ENCODE results near the gene CHIC2. TPM values are rescaled to one million over a fixed set of nuclear protein-coding genes. Genes with fewer than 3 reads are reported as not detected.

Gene CHIC2
- total and polyA plus RNA-seq, 2 of the 4 experiments (the other 2 are of a cell fraction): 20.4 to 26.3 TPM

- DNase-seq (no peak), ATAC-seq (ENCODE audit: low read depth) (no peak)
- no peak overlapping the region for H3K18ac ChIP-seq (ENCODE audit: low read depth, low read length)
- in situ Hi-C loops (cut with MboI; ENCODE audit: low sequenced_read_pairs) (no loop called here), dilution Hi-C loops (cut with HindIII; ENCODE audit: low sequenced_read_pairs, unreplicated experiment) (no loop called here), intact Hi-C loops (cut with micrococcal nuclease) (no loop called here)
- WGBS, 2 experiments (ENCODE audit: extremely low coverage in 2 of 2, insufficient read length in 1 of 2): 93% methylated on average over 3 of the region's 6 CpGs; no CpG with 5 or more reads in 1 of the 2 experiments
- no peak overlapping the region for H2AK5ac ChIP-seq (ENCODE audit: low read depth, low read length)
- H3K9me3 ChIP-seq (ENCODE audit: control insufficient read depth, insufficient read depth, low read length): no peaks in the 10 kb centered on the region
- H3K4ac ChIP-seq (ENCODE audit: low read depth, low read length): no peak overlapping the region
- H3K36me3 ChIP-seq (ENCODE audit: control insufficient read depth, insufficient read depth, low read length): no peaks in the 10 kb centered on the region
- H2BK120ac ChIP-seq (ENCODE audit: low read depth, low read length): no peak overlapping the region
- BruUV-seq (replicated peaks): no TSS peak
- H3K56ac ChIP-seq (ENCODE audit: extremely low read depth, insufficient read depth, low read length): no peak overlapping the region
- no peak overlapping the region for H2BK20ac ChIP-seq (ENCODE audit: low read depth, low read length)
- H2BK5ac ChIP-seq (ENCODE audit: low read depth, low read length, poor library complexity, severe bottlenecking): no peak overlapping the region
- no peaks in the 10 kb centered on the region for H4K20me1 ChIP-seq (ENCODE audit: insufficient read depth, low read length)
- no peak overlapping the region for H3K9ac ChIP-seq (ENCODE audit: low read depth, low read length)
- no peak overlapping the region for H3K27ac ChIP-seq (ENCODE audit: insufficient read depth, low read length)
- no peak overlapping the region for H3K14ac ChIP-seq (replicated peaks; ENCODE audit: low read depth, low read length)
- peaks cover 14% of the 10 kb centered on the region for H3K9me1 ChIP-seq (ENCODE audit: insufficient read depth, low read length)
- TF ChIP-seq ELK1 (IDR thresholded peaks at IDR 0.05; ENCODE audit: borderline replicate concordance, low read depth, low read length) (no peak), BHLHE40 (IDR thresholded peaks at IDR 0.05; ENCODE audit: low read depth, low read length) (no peak), NFE2L2 (IDR thresholded peaks at IDR 0.05; ENCODE audit: low read depth, low read length) (no peak), RAD21 (IDR thresholded peaks at IDR 0.05; ENCODE audit: low read length) (no peak), FOS (IDR thresholded peaks at IDR 0.05; ENCODE audit: low read depth, low read length) (no peak), CTCF (conservative IDR thresholded peaks at IDR 0.05; ENCODE audit: low read depth, low read length) (no peak), MAFK (IDR thresholded peaks at IDR 0.05; ENCODE audit: low read depth, low read length) (no peak), SMC3 (IDR thresholded peaks at IDR 0.05; ENCODE audit: low read depth, low read length) (no peak), USF2 (IDR thresholded peaks at IDR 0.05; ENCODE audit: low read depth, low read length) (no peak), RCOR1 (IDR thresholded peaks at IDR 0.05; ENCODE audit: insufficient replicate concordance, low read length) (no peak), MXI1 (IDR thresholded peaks at IDR 0.05; ENCODE audit: borderline replicate concordance, low read depth, low read length) (no peak), CHD1 (IDR thresholded peaks at IDR 0.05; ENCODE audit: low read depth, low read length) (no peak), MAZ (IDR thresholded peaks at IDR 0.05; ENCODE audit: borderline replicate concordance, low read depth, low read length) (no peak), POLR2A (IDR thresholded peaks at IDR 0.05; ENCODE audit: low read depth, low read length) (no peak), CEBPB (IDR thresholded peaks at IDR 0.05; ENCODE audit: low read depth, low read length) (no peak)
- no peak overlapping the region for H3K4me3 ChIP-seq (ENCODE audit: insufficient read depth, low read depth, low read length)
- ChIA-PET POLR2A (ENCODE audit: unreplicated experiment) (no interaction called here), CTCF (no interaction called here)
- H4K5ac ChIP-seq (ENCODE audit: low read depth, low read length): no peak overlapping the region
- H2AFZ ChIP-seq (replicated peaks; ENCODE audit: low read length, poor library complexity): no peak overlapping the region
- H2BK15ac ChIP-seq (ENCODE audit: low read depth, low read length): no peak overlapping the region
- H3K4me2 ChIP-seq (ENCODE audit: low read depth, low read length): no peak overlapping the region
- no peak overlapping the region for H4K8ac ChIP-seq (ENCODE audit: low read depth in 2 of 2, low read length in 2 of 2)
- H3K79me1 ChIP-seq (ENCODE audit: low read depth in 1 of 2, low read length in 2 of 2): peaks cover 0 to 6% of the 10 kb centered on the region in 2 experiments; a peak in 1 of 4 replicates
- H3K23ac ChIP-seq (ENCODE audit: low read depth, low read length): no peak overlapping the region
- peaks cover 30% of the 10 kb centered on the region for H3K27me3 ChIP-seq (ENCODE audit: control insufficient read depth, insufficient read depth, low read length)
- no peak overlapping the region for H4K91ac ChIP-seq (ENCODE audit: insufficient read depth, low read depth, low read length)
- H2AK9ac ChIP-seq (replicated peaks; ENCODE audit: low read depth, low read length, poor library complexity): no peak overlapping the region
- H3K4me1 ChIP-seq (ENCODE audit: control insufficient read depth, insufficient read depth, low read length): no peaks in the 10 kb centered on the region
Measured at GRCh38 chr4:54094451-54094850, 30.0 kb upstream of the CHIC2 start.
